Fibroblast of villous mesenchyme (primary cell): Measurements from ENCODE around the gene NUMBL. TPM values are rescaled to one million over a fixed set of nuclear protein-coding genes. Genes with fewer than 3 reads are reported as not detected.

ENCODE experiments used
- DNase-seq: peaks from one replicate; pipeline ENCODE4 v3.0.0-alpha.2; 2010; ENCODE audit warnings: low read depth
- H3K4me3 ChIP-seq: 2 replicates; pipeline ENCODE4 v1.5.1; 2011; ENCODE audit warnings: low read depth, mild to moderate bottlenecking, low read length
- CTCF ChIP-seq: IDR thresholded peaks from 2 replicates; pipeline ENCODE4 v1.5.1; 2012; ENCODE audit warnings: low read depth, mild to moderate bottlenecking, low read length; ENCODE audit not compliant: insufficient read depth
- total RNA-seq: library from RNA; depleted of rRNA; stranded (reverse); fragments of >200 nt; gene quantifications from 2 replicates; pipeline ENCODE4 v1.2.3, GENCODE V29; 2012

Gene NUMBL
- total RNA-seq, 1 donor, result 13.8 TPM

GRCh38 chr19:40685016-40685526 is 5.4 kb downstream of the NUMBL start:
- no peak for TF ChIP-seq CTCF
- H3K4me3 ChIP-seq, result no peak overlapping the region
- DNase-seq, result no peak

- no peak for TF ChIP-seq CTCF
- no peak for DNase-seq
- no peak overlapping the region for H3K4me3 ChIP-seq
These were observed 6.2 kb downstream of the NUMBL start for GRCh38 chr19:40684280-40684679.

GRCh38 chr19:40683437-40683836 is 7.0 kb downstream of the NUMBL start:
- DNase-seq, result no peak
- no peak overlapping the region for H3K4me3 ChIP-seq
- TF ChIP-seq CTCF, result no peak

GRCh38 chr19:40682431-40682964 is 8.0 kb downstream of the NUMBL start:
- no peak for TF ChIP-seq CTCF
- no peak for DNase-seq
- no peak overlapping the region for H3K4me3 ChIP-seq

- H3K4me3 ChIP-seq, result no peak overlapping the region
- TF ChIP-seq CTCF, result no peak
- DNase-seq, result no peak
These were observed 9.4 kb downstream of the NUMBL start for GRCh38 chr19:40681039-40681438.

- no peak for DNase-seq
- no peak overlapping the region for H3K4me3 ChIP-seq
- TF ChIP-seq CTCF, result no peak
These were observed 13.3 kb downstream of the NUMBL start for GRCh38 chr19:40677156-40677555.

- no peak for DNase-seq
- H3K4me3 ChIP-seq, result no peak overlapping the region
- no peak for TF ChIP-seq CTCF
These were observed 16.2 kb downstream of the NUMBL start for GRCh38 chr19:40674291-40674690.
